B cell (primary cell): Measurements from ENCODE around the gene BBS1.

Experiments used
- CTCF ChIP-seq: fragments of 200-600 bp; IDR thresholded peaks from one replicate; pipeline ENCODE4 v1.8.0; 2022; ENCODE audit warnings: antibody characterized with exemption, mild to moderate bottlenecking
- EZH2 ChIP-seq: IDR thresholded peaks from 2 replicates; pipeline ENCODE4 v1.6.1; 2012; ENCODE audit warnings: borderline replicate concordance, low read depth, mild to moderate bottlenecking, moderate library complexity, low read length; ENCODE audit not compliant: insufficient read depth, poor library complexity, severe bottlenecking

- TF ChIP-seq CTCF = no peak
- no peak for TF ChIP-seq EZH2
These were observed 19.2 kb downstream of the BBS1 start for GRCh38 chr11:66529655-66530054.
